Astrocyte (in vitro differentiated cells and primary cell): ENCODE measurements around the gene ZNF800. TPM values are rescaled to one million over a fixed set of nuclear protein-coding genes. Genes with fewer than 3 reads are reported as not detected.

Source experiments
- DNase-seq: peaks from one replicate; pipeline ENCODE4 v3.0.0-alpha.2; 2010; ENCODE audit warnings: low read depth
- FAIRE-seq: peaks from 2 replicates; lab custom pipeline; 2011; peaks lifted over from hg19 to GRCh38; lab: Jason Lieb, UNC
- H2AFZ ChIP-seq: 2 replicates; pipeline ENCODE4 v1.6.0; 2012; ENCODE audit warnings: low read depth, low read length, inconsistent platforms
- H3K27ac ChIP-seq: 2 replicates; pipeline ENCODE4 v1.5.1; 2011; ENCODE audit warnings: low read depth, low read length, inconsistent platforms
- H3K27me3 ChIP-seq: 2 replicates; pipeline ENCODE4 v1.6.0; 2011; ENCODE audit warnings: low read length, inconsistent platforms; ENCODE audit not compliant: insufficient read depth
- H3K36me3 ChIP-seq: 2 replicates; pipeline ENCODE4 v1.5.1; 2011; ENCODE audit warnings: low read length, inconsistent platforms; ENCODE audit not compliant: insufficient read depth
- H3K4me1 ChIP-seq: 2 replicates; pipeline ENCODE4 v1.5.1; 2011; ENCODE audit warnings: low read length, inconsistent platforms; ENCODE audit not compliant: insufficient read depth
- H3K4me2 ChIP-seq: 2 replicates; pipeline ENCODE4 v1.6.0; 2012; ENCODE audit warnings: low read length, inconsistent platforms
- H3K4me3 ChIP-seq: 2 replicates; pipeline ENCODE4 v1.5.1; 2011; ENCODE audit warnings: low read depth, mild to moderate bottlenecking, low read length, inconsistent platforms; ENCODE audit not compliant: insufficient read depth
- H3K79me2 ChIP-seq: 2 replicates; pipeline ENCODE4 v1.6.0; 2012; ENCODE audit warnings: mild to moderate bottlenecking, low read length, inconsistent platforms; ENCODE audit not compliant: insufficient read depth
- H3K9ac ChIP-seq: 2 replicates; pipeline ENCODE4 v1.6.0; 2012; ENCODE audit warnings: mild to moderate bottlenecking, low read length, inconsistent platforms
- H3K9me3 ChIP-seq: 2 replicates; pipeline ENCODE4 v1.5.1; 2012; ENCODE audit warnings: low read depth, mild to moderate bottlenecking, low read length, inconsistent platforms; ENCODE audit not compliant: insufficient read depth
- H4K20me1 ChIP-seq: 2 replicates; pipeline ENCODE4 v1.6.0; 2012; ENCODE audit warnings: low read length, inconsistent platforms; ENCODE audit not compliant: insufficient read depth
- H3K27ac Mint-ChIP-seq: one replicate; pipeline ENCODE4 v1.8.0; 2021; ENCODE audit warnings: mild to moderate bottlenecking, mixed read lengths; ENCODE audit not compliant: unreplicated experiment
- H3K27me3 Mint-ChIP-seq: one replicate; pipeline ENCODE4 v1.8.0; 2021; ENCODE audit warnings: low read depth, mixed read lengths; ENCODE audit not compliant: unreplicated experiment
- H3K36me3 Mint-ChIP-seq: one replicate; pipeline ENCODE4 v1.8.0; 2021; ENCODE audit warnings: low read depth, mixed read lengths; ENCODE audit not compliant: unreplicated experiment
- H3K4me1 Mint-ChIP-seq: one replicate; pipeline ENCODE4 v1.8.0; 2021; ENCODE audit warnings: low read depth, mixed read lengths; ENCODE audit not compliant: unreplicated experiment
- H3K4me3 Mint-ChIP-seq: one replicate; pipeline ENCODE4 v1.8.0; 2021; ENCODE audit warnings: mild to moderate bottlenecking, moderate library complexity, mixed read lengths; ENCODE audit not compliant: unreplicated experiment
- H3K9me3 Mint-ChIP-seq: one replicate; pipeline ENCODE4 v1.8.0; 2021; ENCODE audit warnings: mild to moderate bottlenecking, mixed read lengths; ENCODE audit not compliant: unreplicated experiment
- EZH2 ChIP-seq: IDR thresholded peaks from 2 replicates; pipeline ENCODE4 v1.6.1; 2012; ENCODE audit warnings: mild to moderate bottlenecking, low read length, inconsistent platforms; ENCODE audit not compliant: insufficient read depth
- total RNA-seq: library from RNA; stranded (reverse); gene quantifications from 2 replicates; pipeline ENCODE4 v1.2.1, GENCODE V29; 2021
- TF ChIP-seq, protein P1 (sequence below): IDR thresholded peaks from 2 replicates; pipeline ENCODE4 v1.5.1; 2011; ENCODE audit warnings: low read depth, mild to moderate bottlenecking, inconsistent platforms, low read length, moderate library complexity; ENCODE audit not compliant: insufficient read depth

Gene ZNF800
- total RNA-seq, 1 donor from 2014 or later = 27.9 TPM

GRCh38 chr7:127337581-127337980 lies 54.9 kb downstream of the ZNF800 start:
- no peak overlapping the region for H3K4me3 Mint-ChIP-seq
- no peaks in the 10 kb centered on the region for H3K36me3 Mint-ChIP-seq
- peaks cover 14% of the 10 kb centered on the region for H3K27me3 Mint-ChIP-seq
- Histone ChIP-seq H3K36me3 (no peaks in the 10 kb centered on the region), H4K20me1 (no peaks in the 10 kb centered on the region), H3K4me1 (no peaks in the 10 kb centered on the region), H2AFZ (no peak overlapping the region), H3K9me3 (no peaks in the 10 kb centered on the region), H3K27ac (no peak overlapping the region), H3K27me3 (no peaks in the 10 kb centered on the region), H3K4me2 (no peak overlapping the region), H3K79me2 (no peaks in the 10 kb centered on the region), H3K9ac (no peak overlapping the region), H3K4me3 (no peak overlapping the region)
- FAIRE-seq (no peak), DNase-seq (no peak)
- no peak overlapping the region for H3K27ac Mint-ChIP-seq
- H3K9me3 Mint-ChIP-seq = peaks cover 6% of the 10 kb centered on the region
- no peaks in the 10 kb centered on the region for H3K4me1 Mint-ChIP-seq
- TF ChIP-seq, protein P1, sequence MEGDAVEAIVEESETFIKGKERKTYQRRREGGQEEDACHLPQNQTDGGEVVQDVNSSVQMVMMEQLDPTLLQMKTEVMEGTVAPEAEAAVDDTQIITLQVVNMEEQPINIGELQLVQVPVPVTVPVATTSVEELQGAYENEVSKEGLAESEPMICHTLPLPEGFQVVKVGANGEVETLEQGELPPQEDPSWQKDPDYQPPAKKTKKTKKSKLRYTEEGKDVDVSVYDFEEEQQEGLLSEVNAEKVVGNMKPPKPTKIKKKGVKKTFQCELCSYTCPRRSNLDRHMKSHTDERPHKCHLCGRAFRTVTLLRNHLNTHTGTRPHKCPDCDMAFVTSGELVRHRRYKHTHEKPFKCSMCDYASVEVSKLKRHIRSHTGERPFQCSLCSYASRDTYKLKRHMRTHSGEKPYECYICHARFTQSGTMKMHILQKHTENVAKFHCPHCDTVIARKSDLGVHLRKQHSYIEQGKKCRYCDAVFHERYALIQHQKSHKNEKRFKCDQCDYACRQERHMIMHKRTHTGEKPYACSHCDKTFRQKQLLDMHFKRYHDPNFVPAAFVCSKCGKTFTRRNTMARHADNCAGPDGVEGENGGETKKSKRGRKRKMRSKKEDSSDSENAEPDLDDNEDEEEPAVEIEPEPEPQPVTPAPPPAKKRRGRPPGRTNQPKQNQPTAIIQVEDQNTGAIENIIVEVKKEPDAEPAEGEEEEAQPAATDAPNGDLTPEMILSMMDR = no peak
- no peak for TF ChIP-seq EZH2

DNA sequence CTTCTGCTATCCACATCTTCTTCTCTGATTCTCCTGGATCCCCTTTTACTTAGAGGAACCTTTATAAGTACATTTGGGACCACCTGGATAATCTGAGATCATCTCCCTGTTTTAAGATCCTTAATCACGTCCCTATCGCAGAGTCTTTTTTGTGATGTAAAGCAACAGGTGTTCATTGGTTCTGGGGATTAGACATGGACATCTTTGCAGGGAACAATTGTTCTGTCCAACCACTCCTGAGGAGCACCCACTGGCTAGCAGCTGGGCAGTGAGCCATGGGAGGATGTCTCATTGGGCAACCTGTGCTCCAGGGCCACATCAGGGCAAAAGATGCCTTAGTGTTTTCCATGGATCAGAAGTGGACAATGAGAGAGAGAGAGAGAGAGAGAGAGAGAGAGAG lies 56.0 kb downstream of the ZNF800 start:
- H4K20me1 ChIP-seq = no peaks in the 10 kb centered on the region
- peaks cover 2% of the 10 kb centered on the region for H3K27me3 ChIP-seq
- no peak overlapping the region for H3K27ac ChIP-seq
- no peaks in the 10 kb centered on the region for H3K36me3 ChIP-seq
- no peaks in the 10 kb centered on the region for H3K79me2 ChIP-seq
- DNase-seq (no peak), FAIRE-seq (no peak)
- peaks cover 17% of the 10 kb centered on the region for H3K27me3 Mint-ChIP-seq
- H3K4me3 ChIP-seq = no peak overlapping the region
- H2AFZ ChIP-seq = no peak overlapping the region
- no peaks in the 10 kb centered on the region for H3K36me3 Mint-ChIP-seq
- H3K9me3 ChIP-seq = no peaks in the 10 kb centered on the region
- H3K4me1 ChIP-seq = no peaks in the 10 kb centered on the region
- TF ChIP-seq, protein P1 = no peak
- no peak for TF ChIP-seq EZH2
- peaks cover 3% of the 10 kb centered on the region for H3K9me3 Mint-ChIP-seq
- no peak overlapping the region for H3K4me3 Mint-ChIP-seq
- no peak overlapping the region for H3K4me2 ChIP-seq
- H3K9ac ChIP-seq = no peak overlapping the region
- H3K4me1 Mint-ChIP-seq = no peaks in the 10 kb centered on the region
- no peak overlapping the region for H3K27ac Mint-ChIP-seq

DNA sequence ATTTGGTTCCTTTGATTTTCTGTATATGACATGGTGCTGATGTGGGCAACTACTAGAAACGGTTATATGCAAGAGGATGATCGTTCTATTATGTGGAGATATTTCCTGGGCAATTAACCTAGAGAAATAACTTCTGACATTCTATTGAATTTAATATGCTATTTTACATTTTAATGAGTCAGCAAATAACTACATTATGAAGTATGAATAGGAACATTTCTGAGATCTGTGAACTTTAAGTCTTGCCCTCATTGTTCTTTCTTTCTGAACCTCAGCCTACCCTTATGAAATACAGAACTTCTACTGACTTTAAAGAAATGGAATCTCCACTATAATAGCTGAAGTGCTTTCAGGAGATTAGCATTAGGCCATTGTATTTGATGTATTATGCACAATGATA lies 59.6 kb downstream of the ZNF800 start:
- H3K9ac ChIP-seq = no peak overlapping the region
- Mint-ChIP-seq H3K27ac (no peak overlapping the region), H3K4me1 (no peaks in the 10 kb centered on the region), H3K27me3 (peaks cover 9% of the 10 kb centered on the region), H3K9me3 (peaks cover 3% of the 10 kb centered on the region), H3K4me3 (no peak overlapping the region), H3K36me3 (no peaks in the 10 kb centered on the region)
- H3K27ac ChIP-seq = no peak overlapping the region
- H3K9me3 ChIP-seq = no peaks in the 10 kb centered on the region
- H3K27me3 ChIP-seq = peaks cover 2% of the 10 kb centered on the region
- DNase-seq (no peak), FAIRE-seq (no peak)
- TF ChIP-seq, protein P1 = no peak
- TF ChIP-seq EZH2 = no peak
- H3K4me1 ChIP-seq = no peaks in the 10 kb centered on the region
- H3K36me3 ChIP-seq = no peaks in the 10 kb centered on the region
- H3K79me2 ChIP-seq = no peaks in the 10 kb centered on the region
- no peak overlapping the region for H2AFZ ChIP-seq
- H3K4me3 ChIP-seq = no peak overlapping the region
- no peak overlapping the region for H3K4me2 ChIP-seq
- H4K20me1 ChIP-seq = no peaks in the 10 kb centered on the region
